ENCODE data around the gene SLC25A27. TPM values are rescaled to one million over a fixed set of nuclear protein-coding genes. Genes with fewer than 3 reads are reported as not detected.

SLC25A27 gene
- total and polyA plus RNA-seq, 9 of the 15 experiments (the other 6 are each of a cell fraction or from before 2014, with no cell fraction given), result not detected

DNA sequence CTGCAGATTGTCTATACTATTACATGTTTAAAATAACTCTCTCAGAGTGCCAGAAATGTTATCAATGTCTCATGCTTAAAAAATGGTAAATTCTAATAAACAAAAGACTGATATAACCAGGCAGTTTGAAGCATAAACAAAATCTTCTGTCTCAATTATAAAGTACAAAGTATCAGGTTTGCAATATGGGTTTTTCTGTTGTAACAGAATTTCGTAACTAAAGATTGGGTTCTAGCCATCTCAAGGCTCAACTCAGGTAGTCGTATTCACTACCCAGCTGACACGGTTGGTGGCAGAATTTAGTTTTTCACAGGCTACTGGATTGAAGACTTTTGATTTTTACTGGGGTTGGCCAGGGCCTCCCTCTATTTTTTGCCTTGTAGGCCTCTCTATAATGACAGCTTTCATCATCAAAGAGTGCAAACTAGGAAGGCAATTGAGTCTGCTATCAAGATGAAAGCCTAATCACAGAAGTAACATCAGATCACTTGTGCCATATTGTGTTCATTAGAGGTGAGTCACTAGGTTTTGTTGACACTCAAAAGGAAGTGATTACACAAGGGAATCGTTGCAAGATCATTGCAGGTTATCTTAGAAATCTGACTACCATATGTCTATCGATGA, 3.8 kb upstream of the SLC25A27 start:
- no peaks in the 10 kb centered on the region for H3K9me1 ChIP-seq (ENCODE audit: control insufficient read depth, insufficient read depth, low read length)
- intact Hi-C loops (cut with micrococcal nuclease) (no loop called here), in situ Hi-C loops (cut with MboI) (no loop called here)
- FAIRE-seq (peak; percentile 11), ATAC-seq (no peak), DNase-seq (ENCODE audit: extremely low read depth in 1 of 4, low spot score in 3 of 4) (no peak)
- BruUV-seq (replicated peaks), result no TSS peak
- no peak overlapping the region for H3K27ac ChIP-seq (ENCODE audit: extremely low read depth, low read depth, low read length)
- H3K4me2 ChIP-seq (ENCODE audit: insufficient read depth, low read length), result no peak overlapping the region
- POLR2A ChIA-PET, result no interaction called here
- no peaks in the 10 kb centered on the region for H3K36me3 ChIP-seq (ENCODE audit: control insufficient read depth, insufficient read depth, low read length)
- peaks cover 2 to 11% of the 10 kb centered on the region in 2 experiments; a peak in 3 of 5 replicates for H3K27me3 ChIP-seq (ENCODE audit: control insufficient read depth in 2 of 2, insufficient read depth in 2 of 2, low read length in 2 of 2)
- no peak overlapping the region for H3K9ac ChIP-seq (ENCODE audit: insufficient read depth in 1 of 2, low read depth in 2 of 2, low read length in 2 of 2)
- H3K9me3 ChIP-seq (replicated peaks; ENCODE audit: control insufficient read depth, insufficient read depth, low read depth, low read length), result no peaks in the 10 kb centered on the region
- no peak overlapping the region for H2AFZ ChIP-seq (ENCODE audit: low read depth, low read length)
- H4K20me1 ChIP-seq (replicated peaks; ENCODE audit: control insufficient read depth, insufficient read depth, low read length), result no peaks in the 10 kb centered on the region
- WGBS (ENCODE audit: insufficient coverage, low coverage, missing lambda C conversion rate), result under 1% methylated on average over 5 of the region's 5 CpGs
- H3K79me2 ChIP-seq (ENCODE audit: control insufficient read depth, insufficient read depth, low read length), result no peaks in the 10 kb centered on the region
- CTCF ChIA-PET (ENCODE audit: low intra/inter-chr PET ratio), result no interaction called here
- no peak overlapping the region for H3K4me3 ChIP-seq
- peaks cover 0 to 10% of the 10 kb centered on the region in 2 experiments; a peak in 2 of 5 replicates for H3K4me1 ChIP-seq (replicated peaks in 1 of 2; ENCODE audit: control insufficient read depth in 2 of 2, insufficient read depth in 2 of 2, low read length in 2 of 2)
- TF ChIP-seq PHF20 (IDR thresholded peaks at IDR 0.05; ENCODE audit: partially characterized antibody) (no peak), ZKSCAN1 (IDR thresholded peaks at IDR 0.05; ENCODE audit: low read depth, low read length) (no peak), POLR3A (IDR thresholded peaks at IDR 0.05; ENCODE audit: borderline replicate concordance, extremely low read depth, insufficient read depth, insufficient read length) (no peak), PHTF2 (CRISPR knock-in tag; IDR thresholded peaks at IDR 0.05) (no peak), SIRT6 (IDR thresholded peaks at IDR 0.05; ENCODE audit: low read depth, low read length) (no peak), THRA (IDR thresholded peaks at IDR 0.05) (no peak), DMBX1 (CRISPR knock-in tag; IDR thresholded peaks at IDR 0.05; ENCODE audit: borderline replicate concordance) (no peak), HINFP (tag; conservative IDR thresholded peaks at IDR 0.05; ENCODE audit: low read depth) (no peak), PBX2 (CRISPR knock-in tag; IDR thresholded peaks at IDR 0.05; ENCODE audit: low read depth) (no peak), PBX2 (tag; conservative IDR thresholded peaks at IDR 0.05; ENCODE audit: low read depth) (no peak), ARID2 (IDR thresholded peaks at IDR 0.05) (no peak)
- TF ChIP-seq, protein P1, sequence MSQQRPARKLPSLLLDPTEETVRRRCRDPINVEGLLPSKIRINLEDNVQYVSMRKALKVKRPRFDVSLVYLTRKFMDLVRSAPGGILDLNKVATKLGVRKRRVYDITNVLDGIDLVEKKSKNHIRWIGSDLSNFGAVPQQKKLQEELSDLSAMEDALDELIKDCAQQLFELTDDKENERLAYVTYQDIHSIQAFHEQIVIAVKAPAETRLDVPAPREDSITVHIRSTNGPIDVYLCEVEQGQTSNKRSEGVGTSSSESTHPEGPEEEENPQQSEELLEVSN (IDR thresholded peaks at IDR 0.05; ENCODE audit: borderline replicate concordance in 1 of 2, extremely low read depth in 1 of 2, insufficient read depth in 1 of 2, insufficient read length in 1 of 2, low read depth in 1 of 2, low read length in 1 of 2, poor library complexity in 1 of 2, severe bottlenecking in 1 of 2), result no peak
- TF ChIP-seq, protein P2, sequence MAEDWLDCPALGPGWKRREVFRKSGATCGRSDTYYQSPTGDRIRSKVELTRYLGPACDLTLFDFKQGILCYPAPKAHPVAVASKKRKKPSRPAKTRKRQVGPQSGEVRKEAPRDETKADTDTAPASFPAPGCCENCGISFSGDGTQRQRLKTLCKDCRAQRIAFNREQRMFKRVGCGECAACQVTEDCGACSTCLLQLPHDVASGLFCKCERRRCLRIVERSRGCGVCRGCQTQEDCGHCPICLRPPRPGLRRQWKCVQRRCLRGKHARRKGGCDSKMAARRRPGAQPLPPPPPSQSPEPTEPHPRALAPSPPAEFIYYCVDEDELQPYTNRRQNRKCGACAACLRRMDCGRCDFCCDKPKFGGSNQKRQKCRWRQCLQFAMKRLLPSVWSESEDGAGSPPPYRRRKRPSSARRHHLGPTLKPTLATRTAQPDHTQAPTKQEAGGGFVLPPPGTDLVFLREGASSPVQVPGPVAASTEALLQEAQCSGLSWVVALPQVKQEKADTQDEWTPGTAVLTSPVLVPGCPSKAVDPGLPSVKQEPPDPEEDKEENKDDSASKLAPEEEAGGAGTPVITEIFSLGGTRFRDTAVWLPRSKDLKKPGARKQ (CRISPR knock-in tag; IDR thresholded peaks at IDR 0.05), result no peak
